ENCODE results near the gene TNS1. TPM values are rescaled to one million over a fixed set of nuclear protein-coding genes. Genes with fewer than 3 reads are reported as not detected.

TNS1 gene
- polyA plus RNA-seq, 1 of the 3 experiments (the other 2 are of a cell fraction), result 12.1 TPM

- POLR2A ChIA-PET, result interaction anchor here (1.1 to 3.6 kb wide), 3 partner anchors 10 to 32 kb away, joined by 3 to 28 read pairs (median 8); no protein-coding TSS in a partner anchor
- peak overlapping the region; percentile 74 for H3K4me2 ChIP-seq
- DNase-seq, result no peak
- H4K20me1 ChIP-seq (ENCODE audit: insufficient read depth), result peaks cover 14% of the 10 kb centered on the region; the same call in 1 of the 2 replicates
- CTCF ChIA-PET, result interaction anchor here (0.8 to 4.9 kb wide), 7 partner anchors 11 to 132 kb away, joined by 3 to 35 read pairs (median 6); no protein-coding TSS in a partner anchor
- no peaks in the 10 kb centered on the region for H3K27me3 ChIP-seq (ENCODE audit: insufficient read depth)
- peaks cover 23% of the 10 kb centered on the region for H3F3A ChIP-seq (replicated peaks; ENCODE audit: insufficient read depth)
- H3K9me3 ChIP-seq, result no peaks in the 10 kb centered on the region
- no peak overlapping the region for H2AFZ ChIP-seq (ENCODE audit: low read depth)
- H3K27ac ChIP-seq (ENCODE audit: low read depth in 2 of 2, low read length in 1 of 2), result peak overlapping the region; percentile 77 to 96
- H3K79me2 ChIP-seq (ENCODE audit: insufficient read depth), result peaks cover 97% of the 10 kb centered on the region
- peaks cover 46 to 60% of the 10 kb centered on the region in 2 experiments for H3K4me1 ChIP-seq (ENCODE audit: control insufficient read depth in 1 of 2, insufficient read depth in 2 of 2, low read depth in 1 of 2, low read length in 1 of 2)
- peak overlapping the region; percentile 33; the same call in 1 of the 2 replicates for H3K9ac ChIP-seq
- WGBS (ENCODE audit: low lambda C conversion rate), result 35% methylated on average over 6 of the region's 13 CpGs
- H3K36me3 ChIP-seq (replicated peaks in 1 of 2; ENCODE audit: control insufficient read depth in 1 of 2, insufficient read depth in 2 of 2, low read length in 1 of 2), result peaks cover 3 to 23% of the 10 kb centered on the region in 2 experiments
- H3K4me3 ChIP-seq (ENCODE audit: low read depth in 2 of 2, low read length in 1 of 2), result peak overlapping the region in 1 of 2 experiments; percentile 35; a peak in 1 of 4 replicates
- H3K9me2 ChIP-seq, result no peaks in the 10 kb centered on the region
- TF ChIP-seq TEAD4 (IDR thresholded peaks at IDR 0.05; ENCODE audit: borderline replicate concordance, insufficient read depth) (peak; percentile 30; the same call in 1 of the 2 replicates), NRF1 (IDR thresholded peaks at IDR 0.05; ENCODE audit: low read depth, low read length) (no peak), CHD2 (IDR thresholded peaks at IDR 0.05; ENCODE audit: low read length, partially characterized antibody) (no peak), RFX5 (IDR thresholded peaks at IDR 0.05; ENCODE audit: low read length) (no peak), POLR2AphosphoS5 (IDR thresholded peaks at IDR 0.05; ENCODE audit: low read depth, low read length) (no peak), MXI1 (IDR thresholded peaks at IDR 0.05; ENCODE audit: low read depth, low read length) (no peak), SMC3 (IDR thresholded peaks at IDR 0.05; ENCODE audit: low read depth, low read length) (no peak), EP300 (IDR thresholded peaks at IDR 0.05; ENCODE audit: borderline replicate concordance in 1 of 2, low read depth in 1 of 2, low read length in 1 of 2) (peak in 1 of 2 experiments; percentile 87; a peak in 1 of 4 replicates), YY1 (IDR thresholded peaks at IDR 0.05; ENCODE audit: low read depth) (no peak), FOSL2 (IDR thresholded peaks at IDR 0.05; ENCODE audit: borderline replicate concordance, low read depth) (peak; percentile 81; the same call in 1 of the 2 replicates), FOXM1 (IDR thresholded peaks at IDR 0.05; ENCODE audit: low read depth) (no peak), NFIC (IDR thresholded peaks at IDR 0.05; ENCODE audit: borderline replicate concordance) (peak; percentile 50; the same call in 1 of the 2 replicates), TAF1 (IDR thresholded peaks at IDR 0.05; ENCODE audit: borderline replicate concordance, low read depth, low read length) (no peak), ELF1 (IDR thresholded peaks at IDR 0.05) (no peak), SIN3A (IDR thresholded peaks at IDR 0.05; ENCODE audit: borderline replicate concordance, low read depth, low read length) (no peak), FOXJ3 (CRISPR knock-in tag; IDR thresholded peaks at IDR 0.05) (no peak), RXRA (IDR thresholded peaks at IDR 0.05; ENCODE audit: borderline replicate concordance, low read depth) (no peak), RCOR1 (IDR thresholded peaks at IDR 0.05; ENCODE audit: low read length) (no peak), JUND (IDR thresholded peaks at IDR 0.05) (peak; percentile 75; the same call in 1 of the 2 replicates), MEF2A (IDR thresholded peaks at IDR 0.05; ENCODE audit: borderline replicate concordance, low read depth) (no peak), EZH2phosphoT487 (IDR thresholded peaks at IDR 0.05; ENCODE audit: borderline replicate concordance, low read depth) (no peak), GATA2 (CRISPR knock-in tag; IDR thresholded peaks at IDR 0.05) (no peak), RAD21 (IDR thresholded peaks at IDR 0.05; ENCODE audit: low read length) (no peak)
- TF ChIP-seq, protein P1, sequence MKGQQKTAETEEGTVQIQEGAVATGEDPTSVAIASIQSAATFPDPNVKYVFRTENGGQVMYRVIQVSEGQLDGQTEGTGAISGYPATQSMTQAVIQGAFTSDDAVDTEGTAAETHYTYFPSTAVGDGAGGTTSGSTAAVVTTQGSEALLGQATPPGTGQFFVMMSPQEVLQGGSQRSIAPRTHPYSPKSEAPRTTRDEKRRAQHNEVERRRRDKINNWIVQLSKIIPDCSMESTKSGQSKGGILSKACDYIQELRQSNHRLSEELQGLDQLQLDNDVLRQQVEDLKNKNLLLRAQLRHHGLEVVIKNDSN (IDR thresholded peaks at IDR 0.05; ENCODE audit: borderline replicate concordance, low read depth), result no peak
- TF ChIP-seq, protein P2, sequence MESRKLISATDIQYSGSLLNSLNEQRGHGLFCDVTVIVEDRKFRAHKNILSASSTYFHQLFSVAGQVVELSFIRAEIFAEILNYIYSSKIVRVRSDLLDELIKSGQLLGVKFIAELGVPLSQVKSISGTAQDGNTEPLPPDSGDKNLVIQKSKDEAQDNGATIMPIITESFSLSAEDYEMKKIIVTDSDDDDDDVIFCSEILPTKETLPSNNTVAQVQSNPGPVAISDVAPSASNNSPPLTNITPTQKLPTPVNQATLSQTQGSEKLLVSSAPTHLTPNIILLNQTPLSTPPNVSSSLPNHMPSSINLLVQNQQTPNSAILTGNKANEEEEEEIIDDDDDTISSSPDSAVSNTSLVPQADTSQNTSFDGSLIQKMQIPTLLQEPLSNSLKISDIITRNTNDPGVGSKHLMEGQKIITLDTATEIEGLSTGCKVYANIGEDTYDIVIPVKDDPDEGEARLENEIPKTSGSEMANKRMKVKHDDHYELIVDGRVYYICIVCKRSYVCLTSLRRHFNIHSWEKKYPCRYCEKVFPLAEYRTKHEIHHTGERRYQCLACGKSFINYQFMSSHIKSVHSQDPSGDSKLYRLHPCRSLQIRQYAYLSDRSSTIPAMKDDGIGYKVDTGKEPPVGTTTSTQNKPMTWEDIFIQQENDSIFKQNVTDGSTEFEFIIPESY (IDR thresholded peaks at IDR 0.05; ENCODE audit: borderline replicate concordance, low read depth), result no peak
- TF ChIP-seq, protein P3, sequence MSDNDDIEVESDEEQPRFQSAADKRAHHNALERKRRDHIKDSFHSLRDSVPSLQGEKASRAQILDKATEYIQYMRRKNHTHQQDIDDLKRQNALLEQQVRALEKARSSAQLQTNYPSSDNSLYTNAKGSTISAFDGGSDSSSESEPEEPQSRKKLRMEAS (IDR thresholded peaks at IDR 0.05; ENCODE audit: low read depth), result no peak; the same call in 1 of the 2 replicates
- TF ChIP-seq, protein P4, sequence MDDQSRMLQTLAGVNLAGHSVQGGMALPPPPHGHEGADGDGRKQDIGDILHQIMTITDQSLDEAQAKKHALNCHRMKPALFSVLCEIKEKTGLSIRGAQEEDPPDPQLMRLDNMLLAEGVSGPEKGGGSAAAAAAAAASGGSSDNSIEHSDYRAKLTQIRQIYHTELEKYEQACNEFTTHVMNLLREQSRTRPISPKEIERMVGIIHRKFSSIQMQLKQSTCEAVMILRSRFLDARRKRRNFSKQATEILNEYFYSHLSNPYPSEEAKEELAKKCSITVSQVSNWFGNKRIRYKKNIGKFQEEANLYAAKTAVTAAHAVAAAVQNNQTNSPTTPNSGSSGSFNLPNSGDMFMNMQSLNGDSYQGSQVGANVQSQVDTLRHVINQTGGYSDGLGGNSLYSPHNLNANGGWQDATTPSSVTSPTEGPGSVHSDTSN (IDR thresholded peaks at IDR 0.05), result peak; percentile 86
- TF ChIP-seq, protein P5, sequence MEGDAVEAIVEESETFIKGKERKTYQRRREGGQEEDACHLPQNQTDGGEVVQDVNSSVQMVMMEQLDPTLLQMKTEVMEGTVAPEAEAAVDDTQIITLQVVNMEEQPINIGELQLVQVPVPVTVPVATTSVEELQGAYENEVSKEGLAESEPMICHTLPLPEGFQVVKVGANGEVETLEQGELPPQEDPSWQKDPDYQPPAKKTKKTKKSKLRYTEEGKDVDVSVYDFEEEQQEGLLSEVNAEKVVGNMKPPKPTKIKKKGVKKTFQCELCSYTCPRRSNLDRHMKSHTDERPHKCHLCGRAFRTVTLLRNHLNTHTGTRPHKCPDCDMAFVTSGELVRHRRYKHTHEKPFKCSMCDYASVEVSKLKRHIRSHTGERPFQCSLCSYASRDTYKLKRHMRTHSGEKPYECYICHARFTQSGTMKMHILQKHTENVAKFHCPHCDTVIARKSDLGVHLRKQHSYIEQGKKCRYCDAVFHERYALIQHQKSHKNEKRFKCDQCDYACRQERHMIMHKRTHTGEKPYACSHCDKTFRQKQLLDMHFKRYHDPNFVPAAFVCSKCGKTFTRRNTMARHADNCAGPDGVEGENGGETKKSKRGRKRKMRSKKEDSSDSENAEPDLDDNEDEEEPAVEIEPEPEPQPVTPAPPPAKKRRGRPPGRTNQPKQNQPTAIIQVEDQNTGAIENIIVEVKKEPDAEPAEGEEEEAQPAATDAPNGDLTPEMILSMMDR (IDR thresholded peaks at IDR 0.05), result no peak
Measured at GRCh38 chr2:217919781-217920351, 82.9 kb downstream of the TNS1 start.
